GM19395 (cell line): Measurements from ENCODE around the gene LCE1D.

Source experiments
- ATAC-seq: cut with Tn5 transposase; IDR thresholded peaks from one replicate; pipeline ENCODE4 v1.9.1; 2021; ENCODE audit warnings: mild to moderate bottlenecking, moderate library complexity; ENCODE audit not compliant: unreplicated experiment

The LCE1D gene

DNA sequence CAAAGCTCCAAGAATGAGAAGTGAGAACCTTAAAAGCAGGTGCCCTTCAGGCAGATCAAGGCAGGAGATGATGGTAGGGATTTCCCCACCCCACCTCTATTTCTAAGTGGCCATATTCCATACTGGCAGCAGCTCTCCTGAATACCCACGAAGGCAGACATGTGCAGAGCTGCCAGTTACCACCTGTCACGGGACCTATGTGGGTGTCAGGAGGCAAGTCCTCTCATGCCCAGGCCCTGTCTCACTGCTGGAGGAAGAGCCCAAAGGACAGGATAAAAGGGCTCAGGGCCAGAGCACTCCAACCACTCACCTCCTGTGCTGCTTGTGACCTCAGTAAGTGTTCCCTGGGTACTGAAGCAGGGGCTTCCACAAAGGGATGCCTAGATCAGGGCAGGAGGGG lies 14.5 kb downstream of the LCE1D start:
- ATAC-seq, result no peak

DNA sequence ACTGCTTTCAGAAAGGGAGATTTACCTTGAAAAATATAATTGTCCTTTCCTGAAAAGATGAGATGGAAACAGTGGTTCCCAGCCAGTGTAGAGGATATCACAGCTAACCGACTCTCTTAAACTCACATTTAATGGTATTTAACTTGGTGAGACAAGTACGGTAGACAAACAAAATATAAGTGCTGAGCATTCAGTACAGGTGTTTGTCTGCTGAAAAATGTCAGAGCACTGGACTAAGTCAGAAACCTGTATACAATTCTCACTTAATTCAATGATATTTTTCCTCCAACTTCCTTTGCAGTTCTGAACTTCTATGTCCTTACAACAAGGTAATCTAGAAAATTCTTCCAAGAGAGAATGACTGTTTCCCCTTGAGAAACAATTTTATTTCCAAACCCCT lies 15.2 kb downstream of the LCE1D start, which contains the start of gene LCE1B:
LCE1B (plus strand) TSS at position 301 of the 400 bp plus-strand sequence. CDS start 476 bp downstream, outside the sequence.
- ATAC-seq, result no peak

DNA sequence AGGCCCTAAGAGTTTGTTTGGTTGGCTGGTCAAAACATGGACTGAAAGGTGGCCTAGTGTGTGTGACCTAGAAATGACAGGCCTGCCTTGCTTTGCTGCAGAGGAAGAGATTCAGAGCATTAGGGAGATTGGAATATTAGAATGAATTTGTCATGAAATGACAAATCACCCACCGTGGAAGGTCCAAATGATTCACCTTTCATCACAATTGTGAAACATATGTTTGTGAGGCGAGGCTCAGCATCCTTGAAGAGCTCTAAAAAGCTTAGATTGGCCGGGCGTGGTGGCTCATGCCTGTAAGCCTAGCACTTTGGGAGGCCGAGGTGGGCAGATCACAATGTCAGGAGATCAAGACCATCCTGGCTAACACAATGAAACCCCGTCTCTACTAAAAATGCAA lies 20.8 kb downstream of the LCE1D start:
- no peak for ATAC-seq

DNA sequence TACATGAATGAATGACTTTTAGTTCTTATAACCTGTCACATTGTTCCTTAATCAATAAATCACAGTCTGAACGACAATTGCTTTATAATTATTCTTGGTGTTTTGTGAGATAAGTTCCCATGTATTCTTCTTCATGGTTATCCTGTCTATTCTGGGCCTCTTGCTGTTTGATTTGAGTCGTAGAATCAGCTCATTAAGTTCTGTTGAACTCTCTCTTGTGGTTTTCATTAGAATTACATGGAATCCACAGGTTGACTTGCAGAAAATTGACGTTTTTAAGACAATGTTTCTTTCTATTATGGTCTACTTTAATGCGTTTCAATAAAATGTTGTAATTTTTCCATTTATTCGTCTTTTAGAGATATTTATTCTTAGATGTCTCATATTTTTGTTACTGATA lies 26.8 kb downstream of the LCE1D start:
- no peak for ATAC-seq

DNA sequence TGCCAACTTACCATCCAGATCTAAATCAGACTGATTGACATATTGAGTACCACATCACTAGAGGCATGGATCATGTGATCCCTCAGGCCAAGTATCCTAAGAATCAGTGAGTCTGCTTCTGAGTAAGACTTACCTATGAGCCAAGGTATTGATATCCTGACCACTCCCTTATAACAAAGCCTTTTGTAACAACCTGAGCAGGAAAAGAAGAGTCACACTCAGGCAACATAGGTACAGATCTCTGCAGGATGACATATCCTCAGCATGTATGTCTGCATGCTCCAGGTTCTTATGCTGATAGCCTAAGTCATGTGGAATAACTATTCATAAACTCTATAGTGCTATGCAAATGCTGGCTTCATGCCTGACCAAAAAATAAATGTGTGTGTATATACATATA lies 28.4 kb downstream of the LCE1D start:
- no peak for ATAC-seq

DNA sequence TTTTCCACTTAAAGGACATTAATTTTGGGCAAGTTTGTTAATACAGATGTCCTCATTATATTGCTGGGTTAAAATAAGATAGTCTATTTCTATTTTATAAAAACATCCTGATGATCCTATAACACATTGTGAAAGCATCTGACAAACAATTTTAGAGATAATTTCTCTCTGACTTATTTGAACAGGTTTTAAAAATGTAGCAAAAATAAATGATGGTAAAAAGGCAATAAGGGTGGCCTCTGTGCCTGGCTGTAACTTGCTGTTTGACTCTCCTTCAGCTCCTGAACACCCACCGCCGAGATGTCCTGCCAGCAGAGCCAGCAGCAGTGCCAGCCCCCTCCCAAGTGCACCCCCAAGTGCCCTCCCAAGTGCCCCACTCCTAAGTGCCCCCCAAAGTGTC lies 30.7 kb downstream of the LCE1D start, which contains the start of gene LCE1A:
LCE1A (plus strand) TSS at position 301 of the 400 bp plus-strand sequence; CDS start at position 301, 0 bp downstream.
- ATAC-seq, result no peak

DNA sequence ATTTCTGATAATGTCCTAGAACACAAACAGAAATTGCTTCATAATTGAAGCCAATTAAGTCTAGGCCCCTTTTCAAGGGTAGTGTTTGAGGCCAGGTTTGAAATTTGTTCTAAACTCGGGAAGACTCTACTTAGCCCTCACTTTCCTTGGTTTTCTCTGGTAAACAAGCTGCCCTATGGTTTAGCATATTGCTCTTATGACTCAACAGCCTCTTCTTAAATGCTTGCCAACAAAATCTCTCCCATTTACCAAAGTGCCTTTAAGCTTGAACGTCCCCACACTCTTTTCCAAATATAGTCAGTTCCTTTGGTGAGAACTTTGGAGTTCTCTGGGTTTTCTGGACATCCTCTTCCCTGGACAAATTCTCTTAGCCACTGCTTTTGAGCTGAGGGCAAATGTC lies 40.3 kb downstream of the LCE1D start:
- ATAC-seq, result no peak

DNA sequence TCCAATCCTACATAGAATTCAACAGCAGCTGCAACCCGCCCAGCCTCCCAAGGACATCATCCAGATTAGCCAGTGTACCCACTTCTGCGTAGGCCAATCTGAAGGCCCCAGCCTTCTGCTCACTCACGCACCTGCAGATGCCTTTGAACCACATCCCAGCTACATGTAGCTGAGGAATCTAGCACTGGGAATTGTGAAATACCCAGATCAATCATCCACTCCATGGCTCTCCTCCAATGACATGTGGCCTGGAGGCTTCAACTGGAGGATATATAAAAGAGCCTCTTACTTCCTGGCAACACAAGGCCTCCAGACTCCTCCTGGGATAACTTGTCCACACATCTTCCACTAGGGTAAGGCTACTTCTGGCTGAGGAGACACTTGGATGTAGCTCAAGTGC lies 46.0 kb downstream of the LCE1D start, which contains the start of gene LCE6A:
LCE6A (plus strand) TSS at position 301 of the 400 bp plus-strand sequence. CDS start 665 bp downstream, outside the sequence.
- no peak for ATAC-seq
